ENCODE results near the gene E2F1. TPM values are rescaled to one million over a fixed set of nuclear protein-coding genes. Genes with fewer than 3 reads are reported as not detected.

Gene E2F1
- total RNA-seq, 3 donors from 2014 or later, result 3.6 to 8.2 (median 4.1) TPM

DNA sequence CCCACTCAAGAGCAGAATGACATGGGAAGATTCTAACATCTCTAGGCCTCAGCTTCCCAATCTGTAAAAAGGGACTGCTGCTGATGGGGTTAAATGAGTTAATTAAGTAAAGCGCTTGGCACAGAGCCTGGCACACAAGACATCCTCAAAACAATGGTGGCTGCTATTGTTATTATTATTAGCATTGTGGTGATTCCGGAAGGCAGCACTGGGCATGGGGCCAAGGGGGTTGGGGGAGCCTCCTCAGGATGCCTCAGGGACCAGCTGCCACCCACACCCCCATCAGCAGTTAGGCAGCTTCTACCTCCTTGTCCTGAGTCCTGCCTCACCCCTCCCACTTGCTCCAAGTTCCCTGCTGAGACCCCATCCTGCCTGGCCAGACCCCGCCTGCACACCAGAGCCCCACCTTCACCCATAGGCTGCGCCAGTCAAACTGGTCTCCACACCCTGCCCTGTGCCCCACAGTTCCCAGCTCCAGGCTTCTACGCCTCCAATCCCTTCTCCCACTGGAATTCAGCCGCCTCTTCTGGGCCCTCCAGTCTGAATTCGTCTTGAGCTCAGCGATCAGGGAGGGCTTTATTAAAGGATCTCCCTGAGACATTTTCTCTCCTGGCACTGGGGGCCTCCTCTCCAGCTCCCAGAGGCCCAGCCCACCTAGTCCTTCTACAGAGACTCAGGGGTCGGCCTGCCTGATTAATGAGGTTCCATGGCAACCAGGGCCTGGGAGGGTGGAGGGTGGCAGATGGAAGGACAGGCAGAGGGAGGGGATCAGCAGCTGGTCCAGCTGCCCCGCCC is 1.5 kb downstream of the E2F1 start:
- intact Hi-C loops (cut with DNase I, micrococcal nuclease), result no loop called here
- Histone ChIP-seq H3K9me3 (no peaks in the 10 kb centered on the region), H3K4me3 (no peak overlapping the region), H3K36me3 (ENCODE audit: low read depth) (no peaks in the 10 kb centered on the region), H3K4me1 (ENCODE audit: low read depth) (peaks cover 13% of the 10 kb centered on the region)
- no peak for ATAC-seq
- DNase-seq, result no peak
- TF ChIP-seq, protein P1, sequence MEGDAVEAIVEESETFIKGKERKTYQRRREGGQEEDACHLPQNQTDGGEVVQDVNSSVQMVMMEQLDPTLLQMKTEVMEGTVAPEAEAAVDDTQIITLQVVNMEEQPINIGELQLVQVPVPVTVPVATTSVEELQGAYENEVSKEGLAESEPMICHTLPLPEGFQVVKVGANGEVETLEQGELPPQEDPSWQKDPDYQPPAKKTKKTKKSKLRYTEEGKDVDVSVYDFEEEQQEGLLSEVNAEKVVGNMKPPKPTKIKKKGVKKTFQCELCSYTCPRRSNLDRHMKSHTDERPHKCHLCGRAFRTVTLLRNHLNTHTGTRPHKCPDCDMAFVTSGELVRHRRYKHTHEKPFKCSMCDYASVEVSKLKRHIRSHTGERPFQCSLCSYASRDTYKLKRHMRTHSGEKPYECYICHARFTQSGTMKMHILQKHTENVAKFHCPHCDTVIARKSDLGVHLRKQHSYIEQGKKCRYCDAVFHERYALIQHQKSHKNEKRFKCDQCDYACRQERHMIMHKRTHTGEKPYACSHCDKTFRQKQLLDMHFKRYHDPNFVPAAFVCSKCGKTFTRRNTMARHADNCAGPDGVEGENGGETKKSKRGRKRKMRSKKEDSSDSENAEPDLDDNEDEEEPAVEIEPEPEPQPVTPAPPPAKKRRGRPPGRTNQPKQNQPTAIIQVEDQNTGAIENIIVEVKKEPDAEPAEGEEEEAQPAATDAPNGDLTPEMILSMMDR (IDR thresholded peaks at IDR 0.05), result no peak

DNA sequence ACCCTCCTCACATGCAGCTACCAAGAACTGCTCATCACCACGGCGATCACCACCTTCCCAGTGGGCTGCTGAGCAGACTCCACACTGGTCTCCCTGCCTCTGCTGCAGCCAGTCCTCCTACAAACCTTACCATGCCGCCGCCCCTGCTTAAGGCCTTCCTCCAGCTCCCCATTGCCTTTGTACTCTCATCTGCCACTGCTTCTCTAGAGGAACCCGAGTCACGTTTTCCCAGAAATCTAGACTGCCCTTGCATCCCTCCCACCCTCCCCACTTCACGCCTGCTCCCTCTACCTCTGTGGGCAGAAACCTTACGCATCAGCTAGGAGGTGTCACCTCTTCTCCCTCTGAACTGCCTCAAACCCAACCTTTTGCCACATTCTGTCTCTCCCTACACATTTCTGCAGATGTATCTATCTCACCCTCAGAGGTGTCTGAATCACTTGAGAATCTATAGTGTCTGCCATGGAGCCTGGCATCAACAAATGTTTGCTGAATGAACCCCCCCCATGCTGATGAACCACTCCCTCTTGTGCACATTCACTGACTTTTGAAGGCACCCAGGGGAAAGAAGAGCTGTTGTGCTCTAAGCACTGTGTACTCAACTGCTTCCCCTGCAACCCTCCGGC is 4.3 kb downstream of the E2F1 start:
- TF ChIP-seq, protein P1 (IDR thresholded peaks at IDR 0.05), result no peak
- peaks cover 13% of the 10 kb centered on the region for H3K4me1 ChIP-seq (ENCODE audit: low read depth)
- no peak overlapping the region for H3K4me3 ChIP-seq
- ATAC-seq (no peak), DNase-seq (no peak)
- H3K36me3 ChIP-seq (ENCODE audit: low read depth), result no peaks in the 10 kb centered on the region
- intact Hi-C loops (cut with DNase I, micrococcal nuclease), result no loop called here
- H3K9me3 ChIP-seq, result no peaks in the 10 kb centered on the region

GRCh38 chr20:33681288-33681687 is 4.9 kb downstream of the E2F1 start:
- no peaks in the 10 kb centered on the region for H3K36me3 ChIP-seq (ENCODE audit: low read depth)
- DNase-seq (no peak), ATAC-seq (no peak)
- no peaks in the 10 kb centered on the region for H3K9me3 ChIP-seq
- no peak overlapping the region for H3K4me3 ChIP-seq
- intact Hi-C loops (cut with DNase I, micrococcal nuclease), result no loop called here
- peaks cover 14% of the 10 kb centered on the region for H3K4me1 ChIP-seq (ENCODE audit: low read depth)
- TF ChIP-seq, protein P1 (IDR thresholded peaks at IDR 0.05), result no peak

GRCh38 chr20:33680686-33681085 is 5.5 kb downstream of the E2F1 start:
- DNase-seq, result no peak
- TF ChIP-seq, protein P1 (IDR thresholded peaks at IDR 0.05), result no peak
- Histone ChIP-seq H3K9me3 (no peaks in the 10 kb centered on the region), H3K4me3 (no peak overlapping the region), H3K36me3 (ENCODE audit: low read depth) (no peaks in the 10 kb centered on the region), H3K4me1 (ENCODE audit: low read depth) (peaks cover 17% of the 10 kb centered on the region)
- no peak for ATAC-seq
- intact Hi-C loops (cut with DNase I, micrococcal nuclease), result no loop called here

- Histone ChIP-seq H3K9me3 (no peaks in the 10 kb centered on the region), H3K4me1 (ENCODE audit: low read depth) (peaks cover 17% of the 10 kb centered on the region), H3K4me3 (no peak overlapping the region), H3K36me3 (ENCODE audit: low read depth) (no peaks in the 10 kb centered on the region)
- intact Hi-C loops (cut with DNase I, micrococcal nuclease), result no loop called here
- peak in 2 of 3 donors; percentile 46 to 72 for DNase-seq
- TF ChIP-seq, protein P1 (IDR thresholded peaks at IDR 0.05), result no peak
- peak; percentile 31 for ATAC-seq
Observed at GRCh38 chr20:33679758-33680485, 6.3 kb downstream of the E2F1 start.
